ENCODE measurements around the gene NBEAL2. TPM values are rescaled to one million over a fixed set of nuclear protein-coding genes. Genes with fewer than 3 reads are reported as not detected.

NBEAL2 gene
- total and polyA plus RNA-seq, 3 donors from 2014 or later = 16.2 to 44.8 (median 40.2) TPM

- H3K4me1 ChIP-seq = peaks cover 49% of the 10 kb centered on the region
- intact Hi-C loops (cut with DNase I; ENCODE audit: low total_unique reads) = no loop called here
- TF ChIP-seq CTCF (IDR thresholded peaks at IDR 0.05) = no peak
- no peak for TF ChIP-seq POLR2A (IDR thresholded peaks at IDR 0.05)
- DNase-seq = no peak
- H3K4me3 ChIP-seq = no peak overlapping the region
- 34 to 44% methylated on average over 6 of the region's 6 CpGs for WGBS, 2 donors
- H3K36me3 ChIP-seq (ENCODE audit: low read depth, missing control alignments) = no peaks in the 10 kb centered on the region
- H3K27me3 ChIP-seq = no peaks in the 10 kb centered on the region
- no peak overlapping the region for H3K27ac ChIP-seq
- H3K9me3 ChIP-seq = no peaks in the 10 kb centered on the region
These were observed 8.3 kb upstream of the NBEAL2 start for GRCh38 chr3:46971151-46971550.

- no peak for TF ChIP-seq POLR2A (IDR thresholded peaks at IDR 0.05)
- no peak for TF ChIP-seq CTCF (IDR thresholded peaks at IDR 0.05)
- no peak overlapping the region for H3K4me3 ChIP-seq
- intact Hi-C loops (cut with DNase I; ENCODE audit: low total_unique reads) = no loop called here
- H3K36me3 ChIP-seq (ENCODE audit: low read depth, missing control alignments) = no peaks in the 10 kb centered on the region
- DNase-seq = no peak
- peaks cover 49% of the 10 kb centered on the region for H3K4me1 ChIP-seq
- no peaks in the 10 kb centered on the region for H3K9me3 ChIP-seq
- H3K27me3 ChIP-seq = no peaks in the 10 kb centered on the region
- WGBS, 2 donors = 61 to 86% methylated on average over 1 of the region's 1 CpG
- H3K27ac ChIP-seq = no peak overlapping the region
These were observed 7.7 kb upstream of the NBEAL2 start for GRCh38 chr3:46971742-46972141.

GRCh38 chr3:46972396-46972795, 7.1 kb upstream of the NBEAL2 start:
- Histone ChIP-seq H3K9me3 (no peaks in the 10 kb centered on the region), H3K27ac (no peak overlapping the region), H3K4me1 (peaks cover 44% of the 10 kb centered on the region), H3K36me3 (ENCODE audit: low read depth, missing control alignments) (no peaks in the 10 kb centered on the region), H3K27me3 (no peaks in the 10 kb centered on the region), H3K4me3 (no peak overlapping the region)
- intact Hi-C loops (cut with DNase I; ENCODE audit: low total_unique reads) = no loop called here
- TF ChIP-seq CTCF (IDR thresholded peaks at IDR 0.05) (no peak), POLR2A (IDR thresholded peaks at IDR 0.05) (no peak)
- WGBS, 2 donors = 84 to 86% methylated on average over 2 of the region's 2 CpGs
- DNase-seq = no peak

- Histone ChIP-seq H3K27ac (no peak overlapping the region), H3K4me3 (no peak overlapping the region), H3K9me3 (no peaks in the 10 kb centered on the region), H3K36me3 (ENCODE audit: low read depth, missing control alignments) (no peaks in the 10 kb centered on the region), H3K27me3 (no peaks in the 10 kb centered on the region), H3K4me1 (peaks cover 32% of the 10 kb centered on the region)
- no peak for DNase-seq
- intact Hi-C loops (cut with DNase I; ENCODE audit: low total_unique reads) = no loop called here
- WGBS, 2 donors = 55 to 64% methylated on average over 9 of the region's 9 CpGs
- TF ChIP-seq CTCF (IDR thresholded peaks at IDR 0.05) (no peak), POLR2A (IDR thresholded peaks at IDR 0.05) (no peak)
These were observed 4.9 kb upstream of the NBEAL2 start for GRCh38 chr3:46974421-46975171.

Data from testis (tissue), 3 donors.